Mammary epithelial cell (primary cell): ENCODE data around the gene ANO2.

Experiments used
- CTCF ChIP-seq, 2 donors: IDR thresholded peaks in 1 of 2; conservative IDR thresholded peaks in 1 of 2; 2 replicates each; pipeline ENCODE4 v1.5.1; 2011 to 2012; ENCODE audit warnings: inconsistent platforms in 2 of 2, low read length in 2 of 2, mild to moderate bottlenecking in 2 of 2, control low read depth in 1 of 2, low read depth in 1 of 2; ENCODE audit not compliant: insufficient read depth in 1 of 2; ENCODE audit errors: extremely low read depth in 1 of 2
- EZH2 ChIP-seq: IDR thresholded peaks from 2 replicates; pipeline ENCODE4 v1.6.1; 2012; ENCODE audit warnings: low read length, inconsistent platforms, borderline replicate concordance

GRCh38 chr12:5650281-5650680 is 294.8 kb downstream of the ANO2 start:
- TF ChIP-seq CTCF (conservative IDR thresholded peaks at IDR 0.05 in 1 of 2, IDR thresholded peaks at IDR 0.05 in 1 of 2; ENCODE audit: extremely low read depth in 1 of 2, insufficient read depth in 1 of 2, low read depth in 1 of 2, low read length in 2 of 2) (no peak), EZH2 (no peak)
